Thymus (tissue), 11 donors: ENCODE measurements around the gene PSTPIP2. TPM values are rescaled to one million over a fixed set of nuclear protein-coding genes. Genes with fewer than 3 reads are reported as not detected.
A peak's percentile ranks its signal among the peaks of the same experiment; 100 is the strongest.

Experiments
- DNase-seq, 9 donors: peaks; one replicate each; pipeline ENCODE4 v3.0.0-alpha.2; 2013; ENCODE audit warnings: low spot score in 9 of 9, low read depth in 6 of 9, missing footprints in 1 of 9
- H3K27ac ChIP-seq, 2 donors: one replicate each; pipeline ENCODE4 v1.5.1; 2013; ENCODE audit warnings: control low read depth in 1 of 2, low read depth in 1 of 2, low read length in 1 of 2, mild to moderate bottlenecking in 1 of 2, moderate library complexity in 1 of 2
- H3K27me3 ChIP-seq, 2 donors: one replicate each; pipeline ENCODE4 v1.5.1; 2013; ENCODE audit warnings: low read length in 1 of 2; ENCODE audit not compliant: control insufficient read depth in 2 of 2, insufficient read depth in 1 of 2
- H3K36me3 ChIP-seq, 2 donors: one replicate each; pipeline ENCODE4 v1.5.1; 2013; ENCODE audit warnings: low read length in 1 of 2, mild to moderate bottlenecking in 1 of 2, moderate library complexity in 1 of 2; ENCODE audit not compliant: control insufficient read depth in 2 of 2, insufficient read depth in 2 of 2
- H3K4me1 ChIP-seq, 2 donors: one replicate each; pipeline ENCODE4 v1.5.1; 2013; ENCODE audit warnings: low read length in 2 of 2; ENCODE audit not compliant: control insufficient read depth in 2 of 2, insufficient read depth in 2 of 2
- H3K4me3 ChIP-seq, 2 donors: one replicate each; pipeline ENCODE4 v1.5.1; 2013; ENCODE audit warnings: low read length in 2 of 2, control low read depth in 1 of 2, mild to moderate bottlenecking in 1 of 2
- H3K9me3 ChIP-seq, 2 donors: one replicate each; pipeline ENCODE4 v1.5.1; 2013; ENCODE audit warnings: low read length in 1 of 2, mild to moderate bottlenecking in 1 of 2; ENCODE audit not compliant: control insufficient read depth in 2 of 2, insufficient read depth in 1 of 2
- WGBS: extraction: QIAGEN DNeasy Blood & Tissue Kit; methylation state at CpG from one replicate; pipeline ENCODE4 v1.1.7; 2013; 5-methylcytosine and 5-hydroxymethylcytosine counted together
- polyA plus RNA-seq: library from polyadenylated mRNA; stranded (reverse); fragments of 200-250 nt; gene quantifications from one replicate; pipeline ENCODE4 v1.2.3, GENCODE V29; 2013
- total RNA-seq: library from RNA; stranded (reverse); fragments of 120-200 nt; gene quantifications from one replicate; pipeline ENCODE4 v1.2.4, GENCODE V29; 2013
- donor health status: healthy.

Gene PSTPIP2
- total and polyA plus RNA-seq, 2 donors: 6.1 to 8.1 TPM

- WGBS: 98% methylated on average over 2 of the region's 2 CpGs
- Histone ChIP-seq H3K27me3 (no peaks in the 10 kb centered on the region), H3K4me1 (peaks cover 7 to 13% of the 10 kb centered on the region in 2 donors), H3K27ac (no peak overlapping the region), H3K4me3 (no peak overlapping the region), H3K9me3 (no peaks in the 10 kb centered on the region), H3K36me3 (no peaks in the 10 kb centered on the region)
- no peak for DNase-seq
Observed at GRCh38 chr18:46046688-46047087, 25.4 kb downstream of the PSTPIP2 start.

GRCh38 chr18:46046126-46046525, 25.9 kb downstream of the PSTPIP2 start:
- H3K36me3 ChIP-seq: no peaks in the 10 kb centered on the region
- no peaks in the 10 kb centered on the region for H3K9me3 ChIP-seq
- WGBS: 98% methylated on average over 6 of the region's 6 CpGs
- no peaks in the 10 kb centered on the region for H3K27me3 ChIP-seq
- no peak for DNase-seq
- no peak overlapping the region for H3K4me3 ChIP-seq
- peaks cover 7 to 13% of the 10 kb centered on the region in 2 donors for H3K4me1 ChIP-seq
- no peak overlapping the region for H3K27ac ChIP-seq

- Histone ChIP-seq H3K36me3 (no peaks in the 10 kb centered on the region), H3K27ac (no peak overlapping the region), H3K4me1 (peaks cover 7 to 16% of the 10 kb centered on the region in 2 donors), H3K9me3 (no peaks in the 10 kb centered on the region), H3K27me3 (no peaks in the 10 kb centered on the region), H3K4me3 (no peak overlapping the region)
- DNase-seq: peak in 3 of 9 donors; percentile 24 to 55 (median 27)
- WGBS: 23% methylated on average over 3 of the region's 3 CpGs
Observed at GRCh38 chr18:46042571-46043123, 29.4 kb downstream of the PSTPIP2 start.

- Histone ChIP-seq H3K9me3 (no peaks in the 10 kb centered on the region), H3K27ac (no peak overlapping the region), H3K27me3 (no peaks in the 10 kb centered on the region), H3K4me1 (peaks cover 7 to 16% of the 10 kb centered on the region in 2 donors), H3K4me3 (no peak overlapping the region), H3K36me3 (no peaks in the 10 kb centered on the region)
- WGBS: 80% methylated on average over 5 of the region's 5 CpGs
- no peak for DNase-seq
Observed at GRCh38 chr18:46040747-46041104, 31.3 kb downstream of the PSTPIP2 start.

GRCh38 chr18:46040033-46040746, 31.9 kb downstream of the PSTPIP2 start:
- no peak for DNase-seq
- H3K27me3 ChIP-seq: no peaks in the 10 kb centered on the region
- no peaks in the 10 kb centered on the region for H3K36me3 ChIP-seq
- H3K4me3 ChIP-seq: no peak overlapping the region
- peaks cover 7 to 16% of the 10 kb centered on the region in 2 donors for H3K4me1 ChIP-seq
- H3K27ac ChIP-seq: no peak overlapping the region
- 96% methylated on average over 5 of the region's 5 CpGs for WGBS
- no peaks in the 10 kb centered on the region for H3K9me3 ChIP-seq

- Histone ChIP-seq H3K9me3 (no peaks in the 10 kb centered on the region), H3K27ac (no peak overlapping the region), H3K4me1 (peaks cover 4 to 13% of the 10 kb centered on the region in 2 donors), H3K4me3 (no peak overlapping the region), H3K36me3 (no peaks in the 10 kb centered on the region), H3K27me3 (no peaks in the 10 kb centered on the region)
- no peak for DNase-seq
- 96% methylated on average over 9 of the region's 9 CpGs for WGBS
Observed at GRCh38 chr18:46037512-46038305, 34.4 kb downstream of the PSTPIP2 start.

GRCh38 chr18:46035696-46036680, 36.1 kb downstream of the PSTPIP2 start:
- H3K27me3 ChIP-seq: no peaks in the 10 kb centered on the region
- H3K27ac ChIP-seq: no peak overlapping the region
- H3K4me1 ChIP-seq: peaks cover 0 to 3% of the 10 kb centered on the region in 2 donors
- no peak overlapping the region for H3K4me3 ChIP-seq
- no peaks in the 10 kb centered on the region for H3K9me3 ChIP-seq
- DNase-seq: no peak
- over 99% methylated on average over 2 of the region's 2 CpGs for WGBS
- H3K36me3 ChIP-seq: no peaks in the 10 kb centered on the region

- no peaks in the 10 kb centered on the region for H3K36me3 ChIP-seq
- no peaks in the 10 kb centered on the region for H3K9me3 ChIP-seq
- no peak overlapping the region for H3K4me3 ChIP-seq
- no peak overlapping the region for H3K27ac ChIP-seq
- WGBS: 89% methylated on average over 1 of the region's 1 CpG
- DNase-seq: no peak
- H3K4me1 ChIP-seq: no peaks in the 10 kb centered on the region
- H3K27me3 ChIP-seq: no peaks in the 10 kb centered on the region
Observed at GRCh38 chr18:46034230-46034629, 37.8 kb downstream of the PSTPIP2 start.
